Caco-2 (cell line): ENCODE data around the gene ANO4. TPM values are rescaled to one million over a fixed set of nuclear protein-coding genes. Genes with fewer than 3 reads are reported as not detected.
"Not testable (repeated sequence)": the region's sequence is repeated elsewhere in the genome, so short reads cannot be mapped to it uniquely, and the experiment has no call there.

Experiments used
- BruUV-seq: library from RNA; stranded (reverse); fragments of 400-500 nt; replicated peaks from 2 replicates; lab custom pipeline; 2021; lab: Mats Ljungman, UMichigan
- CTCF ChIA-PET: fragments of 300-600 bp; sonication (Branson Sonifier 250); formaldehyde crosslinking; loops from one replicate; lab custom pipeline; 2022; ENCODE audit warnings: antibody characterized with exemption; lab: Charles Lee
- POLR2A ChIA-PET: fragments of 300-600 bp; sonication (Branson Sonifier 250); formaldehyde crosslinking; loops from one replicate; lab custom pipeline; 2022; ENCODE audit warnings: antibody characterized with exemption; lab: Charles Lee
- DNase-seq, 2 experiments: peaks; one replicate each; pipeline versions ENCODE4 v3.0.0 to v3.0.0-alpha.2; 2020 to 2022
- H3K27me3 ChIP-seq: replicated peaks from 2 replicates; pipeline ENCODE4 v1.6.0; 2011; ENCODE audit warnings: low read length; ENCODE audit not compliant: control insufficient read depth, insufficient read depth
- H3K36me3 ChIP-seq: 2 replicates; pipeline ENCODE4 v1.5.1; 2011; ENCODE audit warnings: low read length; ENCODE audit not compliant: control insufficient read depth, insufficient read depth
- H3K4me1 ChIP-seq: fragments of 250-450 bp; sonication (Bioruptor Pico); 2 replicates; pipeline ENCODE4 v1.5.1; 2020; ENCODE audit warnings: mild to moderate bottlenecking
- H3K4me3 ChIP-seq: 2 replicates; pipeline ENCODE4 v1.5.1; 2011; ENCODE audit warnings: low read depth, mild to moderate bottlenecking, control low read depth, low read length
- H3K9me3 ChIP-seq: fragments of 250-450 bp; sonication (Bioruptor Pico); 2 replicates; pipeline ENCODE4 v1.5.1; 2020; ENCODE audit warnings: mild to moderate bottlenecking, moderate library complexity
- H3K27ac Mint-ChIP-seq: one replicate; pipeline ENCODE4 v1.8.0; 2022; ENCODE audit warnings: mixed read lengths; ENCODE audit not compliant: unreplicated experiment
- H3K27me3 Mint-ChIP-seq: one replicate; pipeline ENCODE4 v1.8.0; 2022; ENCODE audit warnings: mixed read lengths; ENCODE audit not compliant: insufficient read depth, unreplicated experiment
- H3K36me3 Mint-ChIP-seq: one replicate; pipeline ENCODE4 v1.8.0; 2022; ENCODE audit warnings: mild to moderate bottlenecking, mixed read lengths; ENCODE audit not compliant: insufficient read depth, unreplicated experiment
- H3K4me1 Mint-ChIP-seq: one replicate; pipeline ENCODE4 v1.8.0; 2022; ENCODE audit warnings: low read depth, mixed read lengths; ENCODE audit not compliant: unreplicated experiment
- H3K4me3 Mint-ChIP-seq: one replicate; pipeline ENCODE4 v1.8.0; 2022; ENCODE audit warnings: mild to moderate bottlenecking, moderate library complexity, mixed read lengths; ENCODE audit not compliant: unreplicated experiment
- H3K9me3 Mint-ChIP-seq: one replicate; pipeline ENCODE4 v1.8.0; 2022; ENCODE audit warnings: mixed read lengths; ENCODE audit not compliant: unreplicated experiment
- intact Hi-C: fragments of 100-400 bp; cut with micrococcal nuclease; formaldehyde crosslinking; loops from one replicate; pipeline ENCODE4 v1.10.0; 2022; ENCODE audit not compliant: unreplicated experiment
- total RNA-seq: library from RNA; stranded (reverse); gene quantifications from 2 replicates; pipeline ENCODE4 v1.2.3, GENCODE V29; 2022
- TF ChIP-seq, protein P1 (sequence below), 2 experiments: fragments of 200-600 bp in 1 of 2; IDR thresholded peaks; 1 replicate in 1 of 2; 2 replicates in 1 of 2; pipeline versions ENCODE4 v1.5.1 to v1.8.0; 2011 to 2022; ENCODE audit warnings: antibody characterized with exemption in 1 of 2, control low read depth in 1 of 2, inconsistent platforms in 1 of 2, low read depth in 1 of 2, low read length in 1 of 2, mild to moderate bottlenecking in 1 of 2, moderate library complexity in 1 of 2; ENCODE audit not compliant: insufficient read depth in 1 of 2, severe bottlenecking in 1 of 2, unreplicated experiment in 1 of 2

ANO4 gene
- total RNA-seq, 1 experiment from 2014 or later: 0.09 TPM

DNA sequence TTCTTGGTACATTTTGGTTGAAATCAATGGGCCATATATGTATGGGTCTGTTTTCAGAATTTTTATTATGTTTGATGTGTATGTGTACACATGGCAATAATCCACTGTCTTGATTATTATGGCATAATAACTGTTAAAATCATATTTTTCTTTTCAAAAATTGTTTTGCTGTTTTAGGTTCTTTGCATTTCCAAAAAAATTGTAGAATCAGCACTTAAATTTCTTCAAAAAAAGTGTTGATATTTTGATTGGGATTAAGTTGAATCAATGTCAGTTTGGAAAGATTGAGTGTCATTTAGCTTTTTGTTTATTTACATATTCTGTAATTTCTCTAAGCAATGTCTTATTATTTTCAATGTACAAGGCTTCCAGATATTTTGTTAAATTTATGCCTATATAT is 261.4 kb downstream of the ANO4 start:
- Histone ChIP-seq H3K4me3 (no peak overlapping the region), H3K4me1 (peaks cover 25% of the 10 kb centered on the region), H3K27me3 (no peaks in the 10 kb centered on the region), H3K9me3 (peaks cover 8% of the 10 kb centered on the region; the same call in 1 of the 2 replicates), H3K36me3 (no peaks in the 10 kb centered on the region)
- Mint-ChIP-seq H3K9me3 (no peaks in the 10 kb centered on the region), H3K4me1 (peaks cover 22% of the 10 kb centered on the region), H3K4me3 (no peak overlapping the region), H3K27ac (no peak overlapping the region), H3K27me3 (no peaks in the 10 kb centered on the region), H3K36me3 (peaks cover 5% of the 10 kb centered on the region)
- TF ChIP-seq, protein P1, sequence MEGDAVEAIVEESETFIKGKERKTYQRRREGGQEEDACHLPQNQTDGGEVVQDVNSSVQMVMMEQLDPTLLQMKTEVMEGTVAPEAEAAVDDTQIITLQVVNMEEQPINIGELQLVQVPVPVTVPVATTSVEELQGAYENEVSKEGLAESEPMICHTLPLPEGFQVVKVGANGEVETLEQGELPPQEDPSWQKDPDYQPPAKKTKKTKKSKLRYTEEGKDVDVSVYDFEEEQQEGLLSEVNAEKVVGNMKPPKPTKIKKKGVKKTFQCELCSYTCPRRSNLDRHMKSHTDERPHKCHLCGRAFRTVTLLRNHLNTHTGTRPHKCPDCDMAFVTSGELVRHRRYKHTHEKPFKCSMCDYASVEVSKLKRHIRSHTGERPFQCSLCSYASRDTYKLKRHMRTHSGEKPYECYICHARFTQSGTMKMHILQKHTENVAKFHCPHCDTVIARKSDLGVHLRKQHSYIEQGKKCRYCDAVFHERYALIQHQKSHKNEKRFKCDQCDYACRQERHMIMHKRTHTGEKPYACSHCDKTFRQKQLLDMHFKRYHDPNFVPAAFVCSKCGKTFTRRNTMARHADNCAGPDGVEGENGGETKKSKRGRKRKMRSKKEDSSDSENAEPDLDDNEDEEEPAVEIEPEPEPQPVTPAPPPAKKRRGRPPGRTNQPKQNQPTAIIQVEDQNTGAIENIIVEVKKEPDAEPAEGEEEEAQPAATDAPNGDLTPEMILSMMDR (IDR thresholded peaks at IDR 0.05; ENCODE audit: insufficient read depth in 1 of 2, low read depth in 1 of 2, low read length in 1 of 2, severe bottlenecking in 1 of 2, unreplicated experiment in 1 of 2): no peak
- no TSS peak for BruUV-seq
- ChIA-PET CTCF (no interaction called here), POLR2A (no interaction called here)
- DNase-seq: no peak
- intact Hi-C loops: loop anchor here (10.0 kb wide), 1 partner anchor 131 kb away; no protein-coding TSS in a partner anchor

DNA sequence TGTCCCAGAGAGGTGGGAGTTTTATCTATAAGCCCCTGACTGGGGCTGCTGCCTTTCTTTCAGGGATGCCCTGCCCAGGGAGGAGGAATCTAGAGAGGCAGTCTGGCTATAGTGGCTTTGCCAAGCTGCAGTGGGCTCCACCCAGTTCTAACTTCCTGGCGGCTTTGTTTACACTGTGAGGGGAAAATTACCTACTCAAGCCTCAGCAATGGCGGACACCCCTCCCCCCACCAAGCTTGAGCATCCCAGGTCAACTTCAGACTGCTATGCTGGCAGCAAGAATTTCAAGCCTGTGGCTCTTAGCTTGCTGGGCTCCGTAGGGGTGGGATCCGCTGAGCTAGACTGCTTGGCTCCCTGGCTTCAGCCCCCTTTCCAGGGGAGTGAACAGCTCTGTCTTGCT is 267.9 kb downstream of the ANO4 start:
- H3K4me3 Mint-ChIP-seq, H3K4me3 ChIP-seq, H3K27me3 ChIP-seq, intact Hi-C loops, H3K36me3 Mint-ChIP-seq, H3K36me3 ChIP-seq, H3K9me3 Mint-ChIP-seq, H3K9me3 ChIP-seq, POLR2A ChIA-PET, H3K27me3 Mint-ChIP-seq, H3K27ac Mint-ChIP-seq, DNase-seq, H3K4me1 ChIP-seq, BruUV-seq, CTCF ChIA-PET, H3K4me1 Mint-ChIP-seq: not testable (repeated sequence)

DNA sequence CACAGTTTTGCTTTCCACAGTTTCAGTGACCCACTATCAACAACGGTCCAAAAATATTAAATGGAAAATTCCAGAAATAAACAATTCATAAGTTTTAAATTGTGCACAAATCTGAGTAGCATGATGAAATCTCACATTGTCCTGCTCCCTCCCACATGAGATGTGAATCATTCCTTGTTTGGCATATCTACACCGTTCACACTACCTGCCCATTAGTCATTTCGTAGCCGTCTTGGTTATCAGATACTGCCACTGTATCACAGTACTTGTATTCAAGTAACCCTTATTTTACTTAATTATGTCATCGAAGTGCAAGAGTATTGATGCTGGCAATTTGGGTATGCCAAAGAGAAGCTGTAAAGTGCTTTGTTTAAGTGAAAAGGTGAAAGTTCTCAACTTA is 270.1 kb downstream of the ANO4 start:
- BruUV-seq: no TSS peak
- H3K4me1 ChIP-seq: no peaks in the 10 kb centered on the region
- Mint-ChIP-seq H3K9me3 (no peaks in the 10 kb centered on the region), H3K36me3 (no peaks in the 10 kb centered on the region), H3K27ac (no peak overlapping the region), H3K4me1 (no peaks in the 10 kb centered on the region), H3K4me3 (no peak overlapping the region), H3K27me3 (peaks cover 4% of the 10 kb centered on the region)
- no peak for DNase-seq
- H3K4me3 ChIP-seq: no peak overlapping the region
- POLR2A ChIA-PET: no interaction called here
- no peaks in the 10 kb centered on the region for H3K36me3 ChIP-seq
- intact Hi-C loops: no loop called here
- H3K9me3 ChIP-seq: peaks cover 6% of the 10 kb centered on the region; the same call in 1 of the 2 replicates
- TF ChIP-seq, protein P1 (IDR thresholded peaks at IDR 0.05; ENCODE audit: insufficient read depth in 1 of 2, low read depth in 1 of 2, low read length in 1 of 2, severe bottlenecking in 1 of 2, unreplicated experiment in 1 of 2): no peak
- H3K27me3 ChIP-seq: no peaks in the 10 kb centered on the region
- CTCF ChIA-PET: no interaction called here

DNA sequence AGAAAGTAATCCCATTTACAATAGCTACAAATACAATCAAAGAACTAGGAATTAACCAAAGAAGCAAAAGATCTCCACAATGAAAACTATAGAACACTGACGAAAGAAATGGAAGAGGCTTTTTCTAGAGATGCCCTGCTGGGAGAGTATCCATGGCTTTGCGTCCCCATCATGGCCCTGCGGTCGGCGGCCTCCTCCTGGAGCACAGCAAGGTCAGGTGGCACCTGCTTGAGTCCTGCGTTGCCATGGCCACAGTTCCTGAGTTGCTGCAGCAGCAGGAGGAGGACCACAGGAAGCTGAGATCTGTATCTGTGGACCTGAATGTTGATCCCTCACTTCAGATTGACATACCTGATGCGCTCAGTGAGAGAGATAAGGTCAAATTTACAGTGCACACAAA is 271.9 kb downstream of the ANO4 start:
- H3K36me3 ChIP-seq: no peaks in the 10 kb centered on the region
- H3K27ac Mint-ChIP-seq: no peak overlapping the region
- ChIA-PET CTCF (no interaction called here), POLR2A (no interaction called here)
- no TSS peak for BruUV-seq
- intact Hi-C loops: no loop called here
- H3K4me1 ChIP-seq: no peaks in the 10 kb centered on the region
- no peaks in the 10 kb centered on the region for H3K27me3 ChIP-seq
- no peak overlapping the region for H3K4me3 Mint-ChIP-seq
- TF ChIP-seq, protein P1 (IDR thresholded peaks at IDR 0.05; ENCODE audit: insufficient read depth in 1 of 2, low read depth in 1 of 2, low read length in 1 of 2, severe bottlenecking in 1 of 2, unreplicated experiment in 1 of 2): no peak
- no peak for DNase-seq
- H3K27me3 Mint-ChIP-seq: peaks cover 9% of the 10 kb centered on the region
- no peaks in the 10 kb centered on the region for H3K9me3 Mint-ChIP-seq
- no peaks in the 10 kb centered on the region for H3K4me1 Mint-ChIP-seq
- H3K36me3 Mint-ChIP-seq: no peaks in the 10 kb centered on the region
- H3K9me3 ChIP-seq: peaks cover 6% of the 10 kb centered on the region; the same call in 1 of the 2 replicates
- H3K4me3 ChIP-seq: no peak overlapping the region
